GM18870 (cell line): ENCODE data around the gene BICDL1.
"Not testable (repeated sequence)": the region's sequence is repeated elsewhere in the genome, so short reads cannot be mapped to it uniquely, and the experiment has no call there.

Experiments used
- ATAC-seq: cut with Tn5 transposase; IDR thresholded peaks from one replicate; pipeline ENCODE4 v1.9.1; 2021; ENCODE audit warnings: moderate library complexity; ENCODE audit not compliant: unreplicated experiment

The BICDL1 gene

GRCh38 chr12:119998471-119999245 lies 9.6 kb downstream of the BICDL1 start:
- no peak for ATAC-seq

DNA sequence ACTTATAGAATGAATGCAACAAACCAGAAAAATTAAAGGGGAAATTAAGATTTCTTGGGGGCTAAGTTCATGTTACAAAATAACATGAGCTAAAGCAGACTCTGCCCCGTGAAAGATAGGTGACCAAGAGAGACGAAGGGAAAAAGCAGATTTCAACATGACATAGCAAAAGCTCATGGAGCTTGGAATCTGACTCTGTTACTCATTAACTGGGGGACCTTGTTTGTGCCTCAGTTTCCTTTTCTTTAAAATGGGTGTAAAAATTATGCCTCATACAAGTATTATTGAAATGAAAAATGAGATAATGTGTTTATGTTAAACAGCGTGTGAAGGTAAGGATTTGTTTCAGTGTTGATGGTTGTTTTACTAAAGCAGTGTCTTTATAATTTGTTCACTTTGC lies 11.5 kb downstream of the BICDL1 start:
- no peak for ATAC-seq

GRCh38 chr12:120006258-120006975 lies 17.4 kb downstream of the BICDL1 start:
- no peak for ATAC-seq

DNA sequence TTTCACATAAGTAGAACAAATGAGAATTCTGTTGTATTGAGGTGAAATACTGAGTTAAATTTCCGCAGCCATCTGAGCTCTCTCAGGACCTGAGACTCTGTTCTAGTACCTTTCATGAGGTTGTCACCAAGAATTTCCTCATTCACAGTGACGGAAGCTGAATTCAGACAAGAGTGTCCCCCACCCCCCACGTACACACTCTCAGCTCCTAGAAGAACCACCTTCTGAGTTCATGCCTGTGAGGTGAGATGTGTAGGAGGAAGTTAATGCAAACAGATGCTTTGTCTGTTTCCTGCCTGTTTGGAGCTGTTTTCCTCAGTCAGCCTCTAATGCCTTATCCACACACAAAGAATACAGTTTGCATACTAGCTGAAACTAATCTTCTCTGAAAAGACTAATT lies 18.2 kb downstream of the BICDL1 start:
- ATAC-seq, result no peak

DNA sequence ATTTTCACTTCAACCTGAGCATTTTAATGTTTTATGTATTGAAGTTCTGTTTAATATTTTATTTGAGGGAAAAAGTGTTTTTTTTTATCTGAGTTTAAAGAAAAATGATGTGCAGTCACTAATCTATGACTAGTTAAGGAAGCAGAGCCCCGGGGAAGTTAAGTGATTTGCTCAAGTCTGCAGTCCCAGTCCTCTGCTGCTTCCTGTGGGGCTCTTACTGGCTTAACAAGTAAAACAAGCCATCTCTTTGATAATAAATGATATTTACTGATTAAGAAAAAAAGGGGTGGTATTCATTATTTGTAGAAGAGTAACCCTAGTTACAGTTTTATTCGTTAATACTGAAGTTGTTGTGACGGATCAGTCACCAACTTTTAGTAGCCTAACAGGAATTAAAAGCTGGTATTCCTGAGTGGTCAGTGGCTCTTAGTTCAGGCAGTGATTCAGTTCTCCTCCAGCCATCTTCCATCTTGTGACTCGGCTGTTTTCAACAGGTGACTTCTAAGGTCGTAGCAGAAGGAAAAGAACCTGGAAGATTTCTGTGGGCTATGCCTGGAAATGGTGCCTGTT lies 21.7 kb downstream of the BICDL1 start:
- ATAC-seq, result no peak

DNA sequence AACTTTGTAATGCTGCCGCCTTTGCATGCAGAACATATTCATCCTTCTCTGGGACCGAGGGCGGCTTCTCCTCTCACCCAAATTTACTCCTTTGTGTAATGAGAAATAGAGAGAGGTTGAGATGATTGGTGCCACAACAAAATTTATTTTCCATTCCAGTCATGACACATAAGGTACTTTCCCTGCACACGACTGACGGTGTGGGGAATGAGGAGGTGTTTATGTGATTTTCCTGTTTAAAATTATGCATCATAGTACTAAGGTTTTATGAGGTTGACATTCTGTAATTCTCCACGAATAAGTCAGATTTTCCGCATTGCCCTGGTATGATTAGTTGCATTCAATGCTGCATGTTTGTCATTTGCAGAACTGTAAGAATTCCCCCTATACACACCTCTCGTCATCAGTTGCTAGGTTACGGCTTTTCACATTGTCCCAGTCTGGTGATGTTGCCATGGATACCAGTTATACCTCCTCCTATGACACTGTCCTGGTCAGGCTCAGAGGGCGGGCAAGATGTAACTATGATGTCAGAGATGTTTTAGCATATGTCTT lies 23.1 kb downstream of the BICDL1 start:
- ATAC-seq, result peak; percentile 86

DNA sequence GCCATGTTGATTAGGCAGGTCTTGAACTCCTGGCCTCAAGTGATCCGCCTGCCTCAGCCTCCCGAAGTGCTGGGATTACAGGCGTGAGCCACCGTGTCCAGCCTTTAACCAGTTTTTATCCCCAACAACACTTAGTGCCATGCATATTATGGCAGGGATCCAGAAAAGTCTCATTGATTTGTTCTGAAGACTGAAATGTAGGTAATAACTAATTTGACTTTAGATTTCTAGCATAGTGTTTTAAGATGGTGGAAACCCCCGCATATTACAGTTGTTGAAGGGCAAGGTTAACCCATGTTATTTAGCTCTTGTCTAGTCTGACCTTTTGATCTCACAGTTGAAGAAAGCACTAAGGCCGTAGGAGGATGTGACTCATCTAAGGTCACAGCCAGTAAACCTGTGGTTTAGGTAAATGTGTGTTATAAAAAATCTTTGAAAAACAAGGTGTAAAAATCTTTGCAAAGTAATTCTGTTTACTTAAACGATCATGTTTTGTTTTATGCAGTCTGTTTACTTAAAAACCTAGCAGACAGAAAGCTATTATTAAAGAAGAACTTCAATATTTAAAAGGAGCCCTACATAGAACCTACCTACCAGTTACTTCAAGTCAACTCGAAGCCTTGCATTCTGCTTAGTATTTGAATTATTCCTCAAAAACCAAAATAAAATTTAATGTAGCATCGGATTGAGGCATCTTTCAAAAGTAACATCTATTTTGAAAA lies 24.8 kb downstream of the BICDL1 start:
- no peak for ATAC-seq

GRCh38 chr12:120014381-120014735 lies 25.3 kb downstream of the BICDL1 start:
- ATAC-seq, result not testable (repeated sequence)

- ATAC-seq, result no peak
Measured at GRCh38 chr12:120015313-120015712, 26.3 kb downstream of the BICDL1 start.

DNA sequence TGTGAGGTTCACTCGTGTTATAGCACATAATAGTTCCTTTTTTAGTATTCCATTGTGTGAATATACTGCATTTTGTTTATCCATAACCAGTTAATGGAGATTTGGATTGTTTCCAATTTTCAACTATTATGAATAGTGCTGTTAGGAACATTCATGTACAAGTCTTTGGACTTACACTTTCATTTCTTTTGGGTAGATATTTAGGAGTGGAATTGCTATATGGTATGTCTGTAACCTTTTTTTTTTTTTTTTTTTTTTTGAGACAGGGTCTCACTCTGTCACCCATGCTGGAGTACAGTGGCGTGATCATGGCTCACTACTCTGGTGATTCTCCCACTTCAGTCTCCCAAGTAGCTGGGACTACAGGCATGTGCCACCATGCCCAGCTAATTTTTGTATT lies 27.2 kb downstream of the BICDL1 start:
- ATAC-seq, result not testable (repeated sequence)

GRCh38 chr12:120019197-120019596 lies 30.2 kb downstream of the BICDL1 start:
- no peak for ATAC-seq

- ATAC-seq, result no peak
Measured at GRCh38 chr12:120019938-120020337, 30.9 kb downstream of the BICDL1 start.

DNA sequence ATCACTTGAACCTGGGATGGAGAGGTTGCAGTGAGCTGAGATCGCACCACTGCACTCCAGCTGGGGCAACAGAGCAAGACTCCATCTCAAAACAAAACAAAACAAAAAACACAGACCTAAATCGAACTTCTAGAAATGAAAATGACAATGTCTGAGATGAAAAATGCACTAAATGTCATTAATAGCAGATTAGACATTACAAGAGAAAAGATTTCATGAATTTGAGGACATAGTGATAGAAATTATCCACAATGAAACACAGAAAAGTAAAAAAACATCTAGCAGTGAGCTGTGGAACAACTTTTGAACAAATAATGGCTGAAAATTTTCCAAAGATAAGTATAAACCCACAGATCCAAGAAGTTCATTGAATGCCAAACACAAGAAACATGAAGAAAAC lies 35.2 kb downstream of the BICDL1 start:
- ATAC-seq, result no peak

DNA sequence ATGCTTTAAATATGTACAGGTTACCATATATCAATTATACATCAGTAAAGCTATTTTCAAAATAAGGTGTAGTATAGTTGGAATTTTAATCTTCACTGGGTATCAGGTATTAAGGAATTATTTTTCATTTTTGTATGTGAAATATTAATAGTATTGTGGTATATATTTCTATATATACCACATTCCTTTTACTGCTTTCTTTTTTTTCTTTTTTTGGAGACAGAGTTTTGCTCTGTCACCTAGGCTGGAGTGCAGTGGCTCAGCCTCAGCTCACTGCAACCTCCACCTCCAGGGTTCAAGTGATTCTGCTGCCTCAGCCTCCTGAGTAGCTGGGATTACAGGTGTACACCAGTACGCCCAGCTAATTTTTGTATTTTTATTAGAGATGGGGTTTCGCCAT lies 36.6 kb downstream of the BICDL1 start:
- ATAC-seq, result no peak

- no peak for ATAC-seq
Measured at GRCh38 chr12:120032242-120032641, 43.2 kb downstream of the BICDL1 start.

GRCh38 chr12:120037851-120038250 lies 48.8 kb downstream of the BICDL1 start:
- ATAC-seq, result no peak

DNA sequence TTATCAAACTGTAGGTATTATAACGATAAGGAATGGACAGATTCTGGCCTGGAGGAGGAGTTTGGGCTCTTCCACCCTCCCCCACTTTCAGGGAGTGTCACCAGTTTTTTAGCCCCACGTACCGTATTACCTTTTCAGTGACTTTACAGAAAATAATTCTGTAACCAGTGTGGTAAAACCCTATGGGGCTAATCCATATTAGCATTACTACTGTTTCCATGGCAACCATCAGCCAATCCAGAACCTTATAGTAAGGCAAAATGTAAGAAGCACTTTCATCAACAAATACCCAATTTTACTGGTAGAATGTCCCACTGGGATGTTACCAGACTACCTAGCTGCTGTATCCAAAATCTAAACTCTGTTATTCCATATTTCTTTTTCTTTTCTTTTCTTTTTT lies 50.7 kb downstream of the BICDL1 start:
- no peak for ATAC-seq

DNA sequence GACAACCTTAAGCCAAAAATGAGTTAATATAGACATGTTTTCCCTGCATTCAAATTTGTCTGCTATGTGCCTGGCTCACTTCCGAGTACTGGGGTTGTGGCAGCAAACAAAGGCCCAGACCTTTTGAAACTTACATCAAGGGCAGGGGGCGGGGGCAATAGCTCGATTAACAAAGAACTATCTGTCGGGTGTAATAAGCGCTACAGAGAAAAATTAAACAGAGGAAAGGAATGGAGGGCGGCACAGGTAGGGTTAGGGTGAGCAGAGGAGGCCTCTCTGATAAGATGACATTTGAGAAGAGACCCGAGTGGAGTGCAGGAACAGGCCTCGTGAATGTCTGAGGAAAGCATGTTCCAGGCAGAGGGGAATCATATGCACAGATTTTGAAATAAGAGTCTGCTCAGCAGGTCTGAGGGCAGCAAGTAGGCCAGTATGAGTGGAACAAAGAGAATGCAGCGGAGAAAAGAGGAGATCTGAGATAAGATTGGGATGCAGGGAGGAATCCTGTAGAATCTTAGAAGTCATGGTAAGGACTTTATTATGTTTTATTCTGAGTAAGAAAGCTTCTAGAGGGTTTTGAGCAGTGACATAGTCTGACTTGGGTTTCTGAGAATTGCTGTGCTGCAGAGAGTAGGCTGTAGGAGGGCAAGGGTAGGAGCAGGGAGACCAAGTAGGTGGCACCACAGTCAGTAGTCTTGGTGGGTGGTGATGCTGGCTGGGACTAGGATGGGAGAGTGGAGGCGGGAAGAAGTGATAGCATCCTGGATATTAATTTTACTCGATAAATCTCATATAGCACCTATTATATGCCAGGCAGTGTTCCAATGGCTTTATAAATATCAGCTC lies 52.6 kb downstream of the BICDL1 start:
- no peak for ATAC-seq

DNA sequence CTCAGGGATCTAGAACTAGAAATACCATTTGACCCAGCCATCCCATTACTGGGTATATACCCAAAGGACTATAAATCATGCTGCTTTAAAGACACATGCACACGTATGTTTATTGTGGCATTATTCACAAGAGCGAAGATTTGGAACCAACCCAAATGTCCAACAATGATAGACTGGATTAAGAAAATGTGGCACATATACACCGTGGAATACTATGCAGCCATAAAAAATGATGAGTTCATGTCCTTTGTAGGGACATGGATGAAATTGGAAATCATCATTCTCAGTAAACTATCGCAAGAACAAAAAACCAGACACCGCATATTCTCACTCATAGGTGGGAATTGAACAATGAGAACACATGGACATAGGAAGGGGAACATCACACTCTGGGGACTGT lies 56.3 kb downstream of the BICDL1 start:
- not testable (repeated sequence) for ATAC-seq

DNA sequence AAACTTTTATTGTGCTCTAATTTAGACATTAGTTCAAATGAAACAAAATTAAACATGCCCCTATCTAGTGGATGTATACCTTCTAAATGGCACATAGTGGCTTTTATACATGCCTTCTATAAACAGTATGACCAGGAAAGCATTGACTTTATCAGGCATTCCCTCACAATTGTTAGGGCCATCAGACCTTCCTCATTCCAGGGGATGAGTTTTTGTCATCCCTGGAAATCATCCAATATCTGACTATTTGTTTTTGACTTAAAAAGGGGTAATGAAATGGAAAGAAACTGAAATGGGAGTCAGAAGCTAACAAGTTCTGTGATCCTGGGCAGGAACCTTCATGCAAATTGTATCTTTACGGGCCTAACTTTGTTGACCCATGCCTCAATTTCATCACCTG lies 58.0 kb downstream of the BICDL1 start:
- no peak for ATAC-seq
